ENCODE results near the gene CTNNAL1. TPM values are rescaled to one million over a fixed set of nuclear protein-coding genes. Genes with fewer than 3 reads are reported as not detected.

The CTNNAL1 gene
- total RNA-seq, 1 donor from 2014 or later, result 13.7 TPM

GRCh38 chr9:109036744-109037680 lies 23.7 kb upstream of the CTNNAL1 start:
- H3K4me3 Mint-ChIP-seq (ENCODE audit: unreplicated experiment), result no peak overlapping the region
- DNase-seq, result no peak
- H3K27ac Mint-ChIP-seq (ENCODE audit: unreplicated experiment), result no peak overlapping the region
- no peaks in the 10 kb centered on the region for H3K4me1 Mint-ChIP-seq (ENCODE audit: low read depth, unreplicated experiment)
- no peaks in the 10 kb centered on the region for H3K9me3 Mint-ChIP-seq (ENCODE audit: unreplicated experiment)
- TF ChIP-seq CTCF (IDR thresholded peaks at IDR 0.05; ENCODE audit: partially characterized antibody, unreplicated experiment), result no peak
- H3K27me3 Mint-ChIP-seq (ENCODE audit: unreplicated experiment), result peaks cover 2% of the 10 kb centered on the region
- H3K36me3 Mint-ChIP-seq (ENCODE audit: unreplicated experiment), result no peaks in the 10 kb centered on the region

- TF ChIP-seq CTCF (IDR thresholded peaks at IDR 0.05; ENCODE audit: partially characterized antibody, unreplicated experiment), result no peak
- no peaks in the 10 kb centered on the region for H3K9me3 Mint-ChIP-seq (ENCODE audit: unreplicated experiment)
- H3K27me3 Mint-ChIP-seq (ENCODE audit: unreplicated experiment), result peaks cover 2% of the 10 kb centered on the region
- H3K27ac Mint-ChIP-seq (ENCODE audit: unreplicated experiment), result no peak overlapping the region
- no peaks in the 10 kb centered on the region for H3K4me1 Mint-ChIP-seq (ENCODE audit: low read depth, unreplicated experiment)
- no peaks in the 10 kb centered on the region for H3K36me3 Mint-ChIP-seq (ENCODE audit: unreplicated experiment)
- no peak overlapping the region for H3K4me3 Mint-ChIP-seq (ENCODE audit: unreplicated experiment)
- DNase-seq, result no peak
Measured at GRCh38 chr9:109035684-109036423, 22.6 kb upstream of the CTNNAL1 start.

- no peak overlapping the region for H3K27ac Mint-ChIP-seq (ENCODE audit: unreplicated experiment)
- no peak overlapping the region for H3K4me3 Mint-ChIP-seq (ENCODE audit: unreplicated experiment)
- peaks cover under 1% of the 10 kb centered on the region for H3K27me3 Mint-ChIP-seq (ENCODE audit: unreplicated experiment)
- H3K4me1 Mint-ChIP-seq (ENCODE audit: low read depth, unreplicated experiment), result no peaks in the 10 kb centered on the region
- DNase-seq, result no peak
- H3K36me3 Mint-ChIP-seq (ENCODE audit: unreplicated experiment), result no peaks in the 10 kb centered on the region
- TF ChIP-seq CTCF (IDR thresholded peaks at IDR 0.05; ENCODE audit: partially characterized antibody, unreplicated experiment), result no peak
- H3K9me3 Mint-ChIP-seq (ENCODE audit: unreplicated experiment), result no peaks in the 10 kb centered on the region
Measured at GRCh38 chr9:109033941-109034700, 20.8 kb upstream of the CTNNAL1 start.

GRCh38 chr9:109031241-109031640 lies 17.9 kb upstream of the CTNNAL1 start:
- Mint-ChIP-seq H3K36me3 (ENCODE audit: unreplicated experiment) (no peaks in the 10 kb centered on the region), H3K27me3 (ENCODE audit: unreplicated experiment) (no peaks in the 10 kb centered on the region), H3K4me3 (ENCODE audit: unreplicated experiment) (no peak overlapping the region), H3K9me3 (ENCODE audit: unreplicated experiment) (peaks cover 2% of the 10 kb centered on the region), H3K4me1 (ENCODE audit: low read depth, unreplicated experiment) (peaks cover 2% of the 10 kb centered on the region), H3K27ac (ENCODE audit: unreplicated experiment) (no peak overlapping the region)
- no peak for TF ChIP-seq CTCF (IDR thresholded peaks at IDR 0.05; ENCODE audit: partially characterized antibody, unreplicated experiment)
- DNase-seq, result no peak
